ENCODE data around the gene CABLES2.

CABLES2 gene

GRCh38 chr20:62409931-62410745 lies 3.1 kb upstream of the CABLES2 start:
- Histone ChIP-seq H3K9ac (ENCODE audit: low read length) (no peak overlapping the region), H3K4me2 (ENCODE audit: low read length) (no peak overlapping the region), H3K36me3 (ENCODE audit: control insufficient read depth in 1 of 2, insufficient read depth in 2 of 2, low read length in 2 of 2) (peaks cover 0 to 10% of the 10 kb centered on the region in 2 experiments), H3K14ac (ENCODE audit: low read length) (no peak overlapping the region), H3K23ac (ENCODE audit: low read length) (no peak overlapping the region), H3K9me3 (ENCODE audit: insufficient read depth, low read depth, low read length) (peaks cover 6% of the 10 kb centered on the region), H3K27me3 (ENCODE audit: insufficient read depth, low read length) (no peaks in the 10 kb centered on the region), H3K18ac (ENCODE audit: low read length) (no peak overlapping the region), H4K8ac (ENCODE audit: low read depth, low read length) (no peak overlapping the region), H3K4me1 (ENCODE audit: control insufficient read depth in 1 of 2, insufficient read depth in 2 of 2, low read length in 2 of 2) (peaks cover 6 to 14% of the 10 kb centered on the region in 2 experiments), H4K12ac (ENCODE audit: low read depth, low read length) (no peak overlapping the region), H2BK12ac (ENCODE audit: low read length) (no peak overlapping the region), H3K27ac (ENCODE audit: low read depth, low read length) (no peak overlapping the region), H3K4me3 (ENCODE audit: low read depth, low read length) (no peak overlapping the region), H2BK120ac (ENCODE audit: insufficient read depth, low read length, poor library complexity) (no peak overlapping the region), H3K4ac (ENCODE audit: low read depth, low read length) (no peak overlapping the region), H3K79me1 (ENCODE audit: low read length) (peaks cover 3% of the 10 kb centered on the region), H3K79me2 (ENCODE audit: control insufficient read depth, insufficient read depth, low read length, poor library complexity) (no peaks in the 10 kb centered on the region), H2AK5ac (ENCODE audit: low read length) (no peak overlapping the region), H4K91ac (ENCODE audit: low read depth, low read length) (no peak overlapping the region), H2AFZ (ENCODE audit: insufficient read depth, low read length, poor library complexity) (no peak overlapping the region), H2BK5ac (ENCODE audit: low read depth, low read length, poor library complexity) (no peak overlapping the region)
- no CpG with 5 or more reads among the region's 30 CpGs for whole genome bisulfite sequencing (ENCODE audit: extremely low coverage, insufficient coverage, insufficient read length)
- DNase-seq, result no peak

- no peak overlapping the region for H3K4me2 ChIP-seq (ENCODE audit: low read length)
- H2BK12ac ChIP-seq (ENCODE audit: low read length), result no peak overlapping the region
- peaks cover 4% of the 10 kb centered on the region for H3K9me3 ChIP-seq (ENCODE audit: insufficient read depth, low read depth, low read length)
- H3K27ac ChIP-seq (ENCODE audit: low read depth, low read length), result no peak overlapping the region
- H3K4me3 ChIP-seq (ENCODE audit: low read depth, low read length), result no peak overlapping the region
- H3K36me3 ChIP-seq (ENCODE audit: control insufficient read depth in 1 of 2, insufficient read depth in 2 of 2, low read length in 2 of 2), result peaks cover 0 to 6% of the 10 kb centered on the region in 2 experiments
- H4K12ac ChIP-seq (ENCODE audit: low read depth, low read length), result no peak overlapping the region
- H3K9ac ChIP-seq (ENCODE audit: low read length), result no peak overlapping the region
- WGBS (ENCODE audit: extremely low coverage, insufficient coverage, insufficient read length), result no CpG with 5 or more reads among the region's 12 CpGs
- no peak overlapping the region for H3K4ac ChIP-seq (ENCODE audit: low read depth, low read length)
- H2AFZ ChIP-seq (ENCODE audit: insufficient read depth, low read length, poor library complexity), result no peak overlapping the region
- no peak overlapping the region for H4K8ac ChIP-seq (ENCODE audit: low read depth, low read length)
- no peak overlapping the region for H3K14ac ChIP-seq (ENCODE audit: low read length)
- H3K79me1 ChIP-seq (ENCODE audit: low read length), result peaks cover 3% of the 10 kb centered on the region
- H2BK5ac ChIP-seq (ENCODE audit: low read depth, low read length, poor library complexity), result no peak overlapping the region
- H3K27me3 ChIP-seq (ENCODE audit: insufficient read depth, low read length), result no peaks in the 10 kb centered on the region
- H4K91ac ChIP-seq (ENCODE audit: low read depth, low read length), result no peak overlapping the region
- H2AK5ac ChIP-seq (ENCODE audit: low read length), result no peak overlapping the region
- no peak overlapping the region for H2BK120ac ChIP-seq (ENCODE audit: insufficient read depth, low read length, poor library complexity)
- DNase-seq, result no peak
- H3K18ac ChIP-seq (ENCODE audit: low read length), result no peak overlapping the region
- no peaks in the 10 kb centered on the region for H3K79me2 ChIP-seq (ENCODE audit: control insufficient read depth, insufficient read depth, low read length, poor library complexity)
- H3K23ac ChIP-seq (ENCODE audit: low read length), result no peak overlapping the region
- peaks cover 6 to 14% of the 10 kb centered on the region in 2 experiments for H3K4me1 ChIP-seq (ENCODE audit: control insufficient read depth in 1 of 2, insufficient read depth in 2 of 2, low read length in 2 of 2)
Measured at GRCh38 chr20:62409086-62409853, 2.2 kb upstream of the CABLES2 start.

GRCh38 chr20:62408640-62409039 lies 1.6 kb upstream of the CABLES2 start:
- H3K9me3 ChIP-seq (ENCODE audit: insufficient read depth, low read depth, low read length), result peaks cover 4% of the 10 kb centered on the region
- H3K23ac ChIP-seq (ENCODE audit: low read length), result no peak overlapping the region
- no peak overlapping the region for H2AK5ac ChIP-seq (ENCODE audit: low read length)
- H4K8ac ChIP-seq (ENCODE audit: low read depth, low read length), result no peak overlapping the region
- H3K9ac ChIP-seq (ENCODE audit: low read length), result no peak overlapping the region
- H3K14ac ChIP-seq (ENCODE audit: low read length), result no peak overlapping the region
- no peak overlapping the region for H2BK120ac ChIP-seq (ENCODE audit: insufficient read depth, low read length, poor library complexity)
- H3K36me3 ChIP-seq (ENCODE audit: control insufficient read depth in 1 of 2, insufficient read depth in 2 of 2, low read length in 2 of 2), result peaks cover 0 to 6% of the 10 kb centered on the region in 2 experiments
- H3K4me1 ChIP-seq (ENCODE audit: control insufficient read depth in 1 of 2, insufficient read depth in 2 of 2, low read length in 2 of 2), result peaks cover 6 to 14% of the 10 kb centered on the region in 2 experiments
- no CpG with 5 or more reads among the region's 12 CpGs for WGBS (ENCODE audit: extremely low coverage, insufficient coverage, insufficient read length)
- H4K91ac ChIP-seq (ENCODE audit: low read depth, low read length), result no peak overlapping the region
- H3K4me3 ChIP-seq (ENCODE audit: low read depth, low read length), result no peak overlapping the region
- H2AFZ ChIP-seq (ENCODE audit: insufficient read depth, low read length, poor library complexity), result no peak overlapping the region
- H3K27ac ChIP-seq (ENCODE audit: low read depth, low read length), result no peak overlapping the region
- no peak overlapping the region for H3K18ac ChIP-seq (ENCODE audit: low read length)
- H3K4ac ChIP-seq (ENCODE audit: low read depth, low read length), result no peak overlapping the region
- no peaks in the 10 kb centered on the region for H3K79me2 ChIP-seq (ENCODE audit: control insufficient read depth, insufficient read depth, low read length, poor library complexity)
- H4K12ac ChIP-seq (ENCODE audit: low read depth, low read length), result no peak overlapping the region
- no peak overlapping the region for H2BK12ac ChIP-seq (ENCODE audit: low read length)
- no peaks in the 10 kb centered on the region for H3K27me3 ChIP-seq (ENCODE audit: insufficient read depth, low read length)
- peaks cover 3% of the 10 kb centered on the region for H3K79me1 ChIP-seq (ENCODE audit: low read length)
- no peak overlapping the region for H2BK5ac ChIP-seq (ENCODE audit: low read depth, low read length, poor library complexity)
- DNase-seq, result no peak
- H3K4me2 ChIP-seq (ENCODE audit: low read length), result no peak overlapping the region

GRCh38 chr20:62408055-62408454 lies 970 bp upstream of the CABLES2 start:
- no peak overlapping the region for H2AK5ac ChIP-seq (ENCODE audit: low read length)
- H3K27ac ChIP-seq (ENCODE audit: low read depth, low read length), result no peak overlapping the region
- peaks cover 0 to 7% of the 10 kb centered on the region in 2 experiments for H3K36me3 ChIP-seq (ENCODE audit: control insufficient read depth in 1 of 2, insufficient read depth in 2 of 2, low read length in 2 of 2)
- H3K9ac ChIP-seq (ENCODE audit: low read length), result no peak overlapping the region
- no peak overlapping the region for H4K12ac ChIP-seq (ENCODE audit: low read depth, low read length)
- no peak overlapping the region for H2BK5ac ChIP-seq (ENCODE audit: low read depth, low read length, poor library complexity)
- DNase-seq, result no peak
- H3K9me3 ChIP-seq (ENCODE audit: insufficient read depth, low read depth, low read length), result peaks cover 4% of the 10 kb centered on the region
- WGBS (ENCODE audit: extremely low coverage, insufficient coverage, insufficient read length), result no CpG with 5 or more reads among the region's 15 CpGs
- H4K8ac ChIP-seq (ENCODE audit: low read depth, low read length), result no peak overlapping the region
- no peak overlapping the region for H2AFZ ChIP-seq (ENCODE audit: insufficient read depth, low read length, poor library complexity)
- no peak overlapping the region for H3K23ac ChIP-seq (ENCODE audit: low read length)
- H4K91ac ChIP-seq (ENCODE audit: low read depth, low read length), result no peak overlapping the region
- peaks cover 6 to 14% of the 10 kb centered on the region in 2 experiments for H3K4me1 ChIP-seq (ENCODE audit: control insufficient read depth in 1 of 2, insufficient read depth in 2 of 2, low read length in 2 of 2)
- no peak overlapping the region for H3K18ac ChIP-seq (ENCODE audit: low read length)
- H2BK120ac ChIP-seq (ENCODE audit: insufficient read depth, low read length, poor library complexity), result no peak overlapping the region
- no peaks in the 10 kb centered on the region for H3K27me3 ChIP-seq (ENCODE audit: insufficient read depth, low read length)
- no peaks in the 10 kb centered on the region for H3K79me2 ChIP-seq (ENCODE audit: control insufficient read depth, insufficient read depth, low read length, poor library complexity)
- no peak overlapping the region for H2BK12ac ChIP-seq (ENCODE audit: low read length)
- H3K4ac ChIP-seq (ENCODE audit: low read depth, low read length), result no peak overlapping the region
- H3K14ac ChIP-seq (ENCODE audit: low read length), result no peak overlapping the region
- H3K4me3 ChIP-seq (ENCODE audit: low read depth, low read length), result no peak overlapping the region
- no peak overlapping the region for H3K4me2 ChIP-seq (ENCODE audit: low read length)
- H3K79me1 ChIP-seq (ENCODE audit: low read length), result peaks cover 3% of the 10 kb centered on the region
